ENCODE measurements around the gene LRBA. TPM values are rescaled to one million over a fixed set of nuclear protein-coding genes. Genes with fewer than 3 reads are reported as not detected.

The LRBA gene
- polyA plus RNA-seq, 1 of the 3 experiments (the other 2 are of a cell fraction): 11.4 TPM

DNA sequence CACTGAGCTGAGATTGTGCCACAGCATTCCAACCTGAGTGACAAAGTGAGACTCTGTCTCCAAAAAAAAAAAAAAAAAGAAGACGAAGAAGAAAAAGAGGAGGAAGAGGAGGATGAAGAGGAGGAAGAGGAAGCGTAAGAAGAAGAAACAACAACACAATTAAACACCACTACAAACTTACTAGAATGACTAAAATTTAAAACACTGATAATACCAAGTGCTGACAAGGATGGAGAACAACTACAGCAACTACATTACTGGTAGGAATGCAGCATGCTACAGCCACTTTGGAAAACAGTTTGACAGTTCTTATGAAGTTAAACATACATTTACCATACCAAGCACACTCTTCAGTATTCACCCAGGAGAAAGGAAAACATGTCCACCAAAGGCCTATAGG is 24.1 kb downstream of the LRBA start:
- no peak for DNase-seq
- Histone ChIP-seq H3K27ac (ENCODE audit: low read depth in 2 of 2, low read length in 1 of 2) (no peak overlapping the region), H3K9me2 (no peaks in the 10 kb centered on the region), H3K4me1 (ENCODE audit: control insufficient read depth in 1 of 2, insufficient read depth in 2 of 2, low read depth in 1 of 2, low read length in 1 of 2) (no peaks in the 10 kb centered on the region), H3K4me3 (ENCODE audit: low read depth in 2 of 2, low read length in 1 of 2) (no peak overlapping the region), H3K9ac (no peak overlapping the region), H3K9me3 (no peaks in the 10 kb centered on the region), H4K20me1 (ENCODE audit: insufficient read depth) (no peaks in the 10 kb centered on the region), H2AFZ (ENCODE audit: low read depth) (no peak overlapping the region), H3K36me3 (replicated peaks in 1 of 2; ENCODE audit: control insufficient read depth in 1 of 2, insufficient read depth in 2 of 2, low read length in 1 of 2) (no peaks in the 10 kb centered on the region), H3K79me2 (ENCODE audit: insufficient read depth) (no peaks in the 10 kb centered on the region), H3K27me3 (ENCODE audit: insufficient read depth) (no peaks in the 10 kb centered on the region), H3K4me2 (no peak overlapping the region), H3F3A (replicated peaks; ENCODE audit: insufficient read depth) (no peaks in the 10 kb centered on the region)
- WGBS (ENCODE audit: low lambda C conversion rate): 95% methylated on average over 2 of the region's 2 CpGs
- ChIA-PET POLR2A (no interaction called here), CTCF (no interaction called here)
- no peak for TF ChIP-seq RXRA (IDR thresholded peaks at IDR 0.05; ENCODE audit: borderline replicate concordance, low read depth)
- TF ChIP-seq ELF1 (IDR thresholded peaks at IDR 0.05): no peak
- no peak for TF ChIP-seq MEF2A (IDR thresholded peaks at IDR 0.05; ENCODE audit: borderline replicate concordance, low read depth)
- TF ChIP-seq GATA2 (CRISPR knock-in tag; IDR thresholded peaks at IDR 0.05): no peak
- TF ChIP-seq NRF1 (IDR thresholded peaks at IDR 0.05; ENCODE audit: low read depth, low read length): no peak
- TF ChIP-seq IRF3 (IDR thresholded peaks at IDR 0.05; ENCODE audit: low read depth, low read length): no peak
- TF ChIP-seq RCOR1 (IDR thresholded peaks at IDR 0.05; ENCODE audit: low read length): no peak

GRCh38 chr4:150990250-150990649 is 24.8 kb downstream of the LRBA start:
- Histone ChIP-seq H3K9me2 (no peaks in the 10 kb centered on the region), H3F3A (replicated peaks; ENCODE audit: insufficient read depth) (no peaks in the 10 kb centered on the region), H3K4me3 (ENCODE audit: low read depth in 2 of 2, low read length in 1 of 2) (no peak overlapping the region), H3K79me2 (ENCODE audit: insufficient read depth) (no peaks in the 10 kb centered on the region), H3K9me3 (no peaks in the 10 kb centered on the region), H3K9ac (no peak overlapping the region), H3K27ac (ENCODE audit: low read depth in 2 of 2, low read length in 1 of 2) (no peak overlapping the region), H3K4me1 (ENCODE audit: control insufficient read depth in 1 of 2, insufficient read depth in 2 of 2, low read depth in 1 of 2, low read length in 1 of 2) (no peaks in the 10 kb centered on the region), H3K27me3 (ENCODE audit: insufficient read depth) (no peaks in the 10 kb centered on the region), H3K4me2 (no peak overlapping the region), H4K20me1 (ENCODE audit: insufficient read depth) (no peaks in the 10 kb centered on the region), H2AFZ (ENCODE audit: low read depth) (no peak overlapping the region), H3K36me3 (replicated peaks in 1 of 2; ENCODE audit: control insufficient read depth in 1 of 2, insufficient read depth in 2 of 2, low read length in 1 of 2) (no peaks in the 10 kb centered on the region)
- ChIA-PET CTCF (no interaction called here), POLR2A (no interaction called here)
- DNase-seq: no peak
- 97% methylated on average over 3 of the region's 3 CpGs for WGBS (ENCODE audit: low lambda C conversion rate)
- no peak for TF ChIP-seq MEF2A (IDR thresholded peaks at IDR 0.05; ENCODE audit: borderline replicate concordance, low read depth)
- TF ChIP-seq NFIC (IDR thresholded peaks at IDR 0.05; ENCODE audit: borderline replicate concordance): no peak
- TF ChIP-seq, protein P1, sequence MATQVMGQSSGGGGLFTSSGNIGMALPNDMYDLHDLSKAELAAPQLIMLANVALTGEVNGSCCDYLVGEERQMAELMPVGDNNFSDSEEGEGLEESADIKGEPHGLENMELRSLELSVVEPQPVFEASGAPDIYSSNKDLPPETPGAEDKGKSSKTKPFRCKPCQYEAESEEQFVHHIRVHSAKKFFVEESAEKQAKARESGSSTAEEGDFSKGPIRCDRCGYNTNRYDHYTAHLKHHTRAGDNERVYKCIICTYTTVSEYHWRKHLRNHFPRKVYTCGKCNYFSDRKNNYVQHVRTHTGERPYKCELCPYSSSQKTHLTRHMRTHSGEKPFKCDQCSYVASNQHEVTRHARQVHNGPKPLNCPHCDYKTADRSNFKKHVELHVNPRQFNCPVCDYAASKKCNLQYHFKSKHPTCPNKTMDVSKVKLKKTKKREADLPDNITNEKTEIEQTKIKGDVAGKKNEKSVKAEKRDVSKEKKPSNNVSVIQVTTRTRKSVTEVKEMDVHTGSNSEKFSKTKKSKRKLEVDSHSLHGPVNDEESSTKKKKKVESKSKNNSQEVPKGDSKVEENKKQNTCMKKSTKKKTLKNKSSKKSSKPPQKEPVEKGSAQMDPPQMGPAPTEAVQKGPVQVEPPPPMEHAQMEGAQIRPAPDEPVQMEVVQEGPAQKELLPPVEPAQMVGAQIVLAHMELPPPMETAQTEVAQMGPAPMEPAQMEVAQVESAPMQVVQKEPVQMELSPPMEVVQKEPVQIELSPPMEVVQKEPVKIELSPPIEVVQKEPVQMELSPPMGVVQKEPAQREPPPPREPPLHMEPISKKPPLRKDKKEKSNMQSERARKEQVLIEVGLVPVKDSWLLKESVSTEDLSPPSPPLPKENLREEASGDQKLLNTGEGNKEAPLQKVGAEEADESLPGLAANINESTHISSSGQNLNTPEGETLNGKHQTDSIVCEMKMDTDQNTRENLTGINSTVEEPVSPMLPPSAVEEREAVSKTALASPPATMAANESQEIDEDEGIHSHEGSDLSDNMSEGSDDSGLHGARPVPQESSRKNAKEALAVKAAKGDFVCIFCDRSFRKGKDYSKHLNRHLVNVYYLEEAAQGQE (IDR thresholded peaks at IDR 0.05; ENCODE audit: low read depth, low read length): no peak
- TF ChIP-seq, protein P2, sequence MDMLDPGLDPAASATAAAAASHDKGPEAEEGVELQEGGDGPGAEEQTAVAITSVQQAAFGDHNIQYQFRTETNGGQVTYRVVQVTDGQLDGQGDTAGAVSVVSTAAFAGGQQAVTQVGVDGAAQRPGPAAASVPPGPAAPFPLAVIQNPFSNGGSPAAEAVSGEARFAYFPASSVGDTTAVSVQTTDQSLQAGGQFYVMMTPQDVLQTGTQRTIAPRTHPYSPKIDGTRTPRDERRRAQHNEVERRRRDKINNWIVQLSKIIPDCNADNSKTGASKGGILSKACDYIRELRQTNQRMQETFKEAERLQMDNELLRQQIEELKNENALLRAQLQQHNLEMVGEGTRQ (IDR thresholded peaks at IDR 0.05; ENCODE audit: borderline replicate concordance, low read depth, low read length): no peak
- TF ChIP-seq POLR2AphosphoS5 (IDR thresholded peaks at IDR 0.05; ENCODE audit: low read depth, low read length): no peak
- TF ChIP-seq EZH2phosphoT487 (IDR thresholded peaks at IDR 0.05; ENCODE audit: borderline replicate concordance, low read depth): no peak
- no peak for TF ChIP-seq SMC3 (IDR thresholded peaks at IDR 0.05; ENCODE audit: low read depth, low read length)
- no peak for TF ChIP-seq RCOR1 (IDR thresholded peaks at IDR 0.05; ENCODE audit: low read length)
- TF ChIP-seq TCF12 (IDR thresholded peaks at IDR 0.05): no peak
- TF ChIP-seq MXI1 (IDR thresholded peaks at IDR 0.05; ENCODE audit: low read depth, low read length): no peak
- no peak for TF ChIP-seq RFX5 (IDR thresholded peaks at IDR 0.05; ENCODE audit: low read length)
- no peak for TF ChIP-seq RAD21 (IDR thresholded peaks at IDR 0.05; ENCODE audit: low read length)
- no peak for TF ChIP-seq FOSL2 (IDR thresholded peaks at IDR 0.05; ENCODE audit: borderline replicate concordance, low read depth)
- no peak for TF ChIP-seq IRF3 (IDR thresholded peaks at IDR 0.05; ENCODE audit: low read depth, low read length)
- no peak for TF ChIP-seq CTCF (IDR thresholded peaks at IDR 0.05)
- TF ChIP-seq EP300 (IDR thresholded peaks at IDR 0.05; ENCODE audit: borderline replicate concordance in 1 of 2, low read depth in 1 of 2, low read length in 1 of 2): no peak
- TF ChIP-seq GABPA (IDR thresholded peaks at IDR 0.05; ENCODE audit: low read depth): no peak

All from SK-N-SH (cell line).